ENCODE results near the gene AOPEP.

The AOPEP gene

GRCh38 chr9:94896512-94896911 is 170.0 kb downstream of the AOPEP start:
- no peak for DNase-seq (ENCODE audit: low read depth)

GRCh38 chr9:94899464-94900221 is 173.1 kb downstream of the AOPEP start:
- no peak for DNase-seq (ENCODE audit: low read depth)

- DNase-seq (ENCODE audit: low read depth), result no peak
These were observed 173.9 kb downstream of the AOPEP start for GRCh38 chr9:94900222-94901018.

- no peak for DNase-seq (ENCODE audit: low read depth)
These were observed 174.5 kb downstream of the AOPEP start for GRCh38 chr9:94901019-94901363.

GRCh38 chr9:94903961-94904421 is 177.5 kb downstream of the AOPEP start:
- DNase-seq (ENCODE audit: low read depth), result peak; percentile 73

GRCh38 chr9:94904806-94905205 is 178.3 kb downstream of the AOPEP start:
- no peak for DNase-seq (ENCODE audit: low read depth)

GRCh38 chr9:94905606-94906005 is 179.1 kb downstream of the AOPEP start:
- no peak for DNase-seq (ENCODE audit: low read depth)

- DNase-seq (ENCODE audit: low read depth), result no peak
These were observed 179.7 kb downstream of the AOPEP start for GRCh38 chr9:94906181-94906580.

GRCh38 chr9:94906713-94907112 is 180.2 kb downstream of the AOPEP start:
- no peak for DNase-seq (ENCODE audit: low read depth)

- no peak for DNase-seq (ENCODE audit: low read depth)
These were observed 180.9 kb downstream of the AOPEP start for GRCh38 chr9:94907264-94907936.

GRCh38 chr9:94908011-94908563 is 181.6 kb downstream of the AOPEP start:
- no peak for DNase-seq (ENCODE audit: low read depth)

- DNase-seq (ENCODE audit: low read depth), result no peak
These were observed 182.2 kb downstream of the AOPEP start for GRCh38 chr9:94908583-94909249.

GRCh38 chr9:94909250-94909894 is 182.9 kb downstream of the AOPEP start:
- no peak for DNase-seq (ENCODE audit: low read depth)

GRCh38 chr9:94909965-94910730 is 183.6 kb downstream of the AOPEP start:
- no peak for DNase-seq (ENCODE audit: low read depth)

- no peak for DNase-seq (ENCODE audit: low read depth)
These were observed 184.7 kb downstream of the AOPEP start for GRCh38 chr9:94911211-94911610.

GRCh38 chr9:94911986-94912635 is 185.6 kb downstream of the AOPEP start:
- DNase-seq (ENCODE audit: low read depth), result no peak

- peak; percentile 92 for DNase-seq (ENCODE audit: low read depth)
These were observed 186.3 kb downstream of the AOPEP start for GRCh38 chr9:94912700-94913249.

GRCh38 chr9:94913550-94913949 is 187.1 kb downstream of the AOPEP start:
- DNase-seq (ENCODE audit: low read depth), result no peak
